ENCODE results near the gene CBX7.
"Not testable (repeated sequence)": the region's sequence is repeated elsewhere in the genome, so short reads cannot be mapped to it uniquely, and the experiment has no call there.

CBX7 gene

DNA sequence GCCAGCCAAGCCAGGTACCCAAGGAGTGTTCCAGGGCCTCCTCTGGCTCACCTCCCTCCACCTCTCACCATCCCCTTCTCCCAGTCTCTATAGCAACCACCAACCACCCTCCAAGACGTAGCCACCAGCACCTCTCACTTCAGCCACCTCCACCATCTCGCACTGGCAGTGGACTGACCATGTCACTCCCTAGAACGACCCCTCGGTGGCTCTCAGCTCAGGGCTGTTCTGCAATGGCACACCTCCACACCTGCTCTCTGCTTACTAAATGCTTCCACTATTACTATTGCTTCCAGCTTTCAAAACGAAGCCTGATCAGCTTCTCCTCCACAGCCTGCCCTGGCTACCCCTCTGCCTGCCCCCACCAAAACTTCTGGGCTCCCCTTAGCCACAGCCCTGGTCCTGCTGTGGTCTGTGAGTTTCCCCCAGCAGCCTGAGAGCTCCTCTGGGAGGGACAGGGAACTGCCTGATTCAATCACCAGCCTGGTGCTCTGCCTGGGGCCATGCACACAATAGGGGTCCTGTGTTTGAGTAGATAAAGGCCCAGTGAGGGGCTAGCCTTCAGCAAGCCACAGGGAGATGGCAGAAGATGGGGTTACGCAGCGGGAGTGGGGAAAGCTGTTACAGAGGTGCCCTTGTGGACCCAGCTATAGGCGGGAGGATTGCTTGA lies 17.5 kb upstream of the CBX7 start:
- Histone ChIP-seq H3K4me3 (replicated peaks; ENCODE audit: insufficient read depth, low read length) (no peak overlapping the region), H3K27me3 (ENCODE audit: insufficient read depth, poor library complexity, severe bottlenecking) (peaks cover 6% of the 10 kb centered on the region), H3K27ac (replicated peaks) (no peak overlapping the region)
- DNase-seq (ENCODE audit: low read depth in 1 of 2, low spot score in 1 of 2) = no peak
- TF ChIP-seq CTCF (IDR thresholded peaks at IDR 0.05; ENCODE audit: insufficient read depth, low read length) = no peak
- TF ChIP-seq SPI1 (IDR thresholded peaks at IDR 0.05; ENCODE audit: borderline replicate concordance, low read depth) = no peak
- TF ChIP-seq POLR2AphosphoS5 (IDR thresholded peaks at IDR 0.05; ENCODE audit: low read depth) = no peak
- TF ChIP-seq, protein P1, sequence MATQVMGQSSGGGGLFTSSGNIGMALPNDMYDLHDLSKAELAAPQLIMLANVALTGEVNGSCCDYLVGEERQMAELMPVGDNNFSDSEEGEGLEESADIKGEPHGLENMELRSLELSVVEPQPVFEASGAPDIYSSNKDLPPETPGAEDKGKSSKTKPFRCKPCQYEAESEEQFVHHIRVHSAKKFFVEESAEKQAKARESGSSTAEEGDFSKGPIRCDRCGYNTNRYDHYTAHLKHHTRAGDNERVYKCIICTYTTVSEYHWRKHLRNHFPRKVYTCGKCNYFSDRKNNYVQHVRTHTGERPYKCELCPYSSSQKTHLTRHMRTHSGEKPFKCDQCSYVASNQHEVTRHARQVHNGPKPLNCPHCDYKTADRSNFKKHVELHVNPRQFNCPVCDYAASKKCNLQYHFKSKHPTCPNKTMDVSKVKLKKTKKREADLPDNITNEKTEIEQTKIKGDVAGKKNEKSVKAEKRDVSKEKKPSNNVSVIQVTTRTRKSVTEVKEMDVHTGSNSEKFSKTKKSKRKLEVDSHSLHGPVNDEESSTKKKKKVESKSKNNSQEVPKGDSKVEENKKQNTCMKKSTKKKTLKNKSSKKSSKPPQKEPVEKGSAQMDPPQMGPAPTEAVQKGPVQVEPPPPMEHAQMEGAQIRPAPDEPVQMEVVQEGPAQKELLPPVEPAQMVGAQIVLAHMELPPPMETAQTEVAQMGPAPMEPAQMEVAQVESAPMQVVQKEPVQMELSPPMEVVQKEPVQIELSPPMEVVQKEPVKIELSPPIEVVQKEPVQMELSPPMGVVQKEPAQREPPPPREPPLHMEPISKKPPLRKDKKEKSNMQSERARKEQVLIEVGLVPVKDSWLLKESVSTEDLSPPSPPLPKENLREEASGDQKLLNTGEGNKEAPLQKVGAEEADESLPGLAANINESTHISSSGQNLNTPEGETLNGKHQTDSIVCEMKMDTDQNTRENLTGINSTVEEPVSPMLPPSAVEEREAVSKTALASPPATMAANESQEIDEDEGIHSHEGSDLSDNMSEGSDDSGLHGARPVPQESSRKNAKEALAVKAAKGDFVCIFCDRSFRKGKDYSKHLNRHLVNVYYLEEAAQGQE (IDR thresholded peaks at IDR 0.05; ENCODE audit: insufficient replicate concordance, low read depth) = no peak
- TF ChIP-seq GABPA (IDR thresholded peaks at IDR 0.05; ENCODE audit: low read depth) = no peak

DNA sequence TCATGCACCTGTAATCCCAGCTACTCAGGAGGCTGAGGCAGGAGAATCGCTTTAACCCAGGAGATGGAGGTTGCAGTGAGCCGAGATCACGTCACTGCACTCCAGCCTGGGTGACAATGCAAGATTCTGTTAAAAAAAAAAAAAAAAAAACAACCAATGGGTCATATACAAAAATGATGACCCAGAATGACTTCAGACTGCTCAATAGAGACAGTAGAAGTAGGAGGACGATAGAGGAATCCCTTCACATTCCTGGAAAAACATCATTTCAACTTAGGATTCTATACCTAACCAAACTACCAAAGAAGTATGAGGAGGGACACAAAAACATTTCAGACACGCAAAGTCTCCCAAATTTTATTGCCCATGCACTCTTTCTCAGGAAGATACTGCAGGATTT lies 14.1 kb upstream of the CBX7 start:
- DNase-seq (ENCODE audit: low read depth in 1 of 2, low spot score in 1 of 2) = no peak
- H3K27ac ChIP-seq (replicated peaks) = no peak overlapping the region
- H3K27me3 ChIP-seq (ENCODE audit: insufficient read depth, poor library complexity, severe bottlenecking) = peaks cover under 1% of the 10 kb centered on the region
- TF ChIP-seq SPI1 (IDR thresholded peaks at IDR 0.05; ENCODE audit: borderline replicate concordance, low read depth) = no peak
- no peak for TF ChIP-seq POLR2AphosphoS5 (IDR thresholded peaks at IDR 0.05; ENCODE audit: low read depth)
- TF ChIP-seq CTCF (IDR thresholded peaks at IDR 0.05; ENCODE audit: insufficient read depth, low read length) = no peak
- TF ChIP-seq GABPA (IDR thresholded peaks at IDR 0.05; ENCODE audit: low read depth) = no peak
- TF ChIP-seq, protein P1 (IDR thresholded peaks at IDR 0.05; ENCODE audit: insufficient replicate concordance, low read depth) = no peak
- no peak overlapping the region for H3K4me3 ChIP-seq (replicated peaks; ENCODE audit: insufficient read depth, low read length)

GRCh38 chr22:39156093-39156492 lies 3.6 kb upstream of the CBX7 start:
- H3K27ac ChIP-seq (replicated peaks); H3K4me3 ChIP-seq (replicated peaks; ENCODE audit: insufficient read depth, low read length); DNase-seq (ENCODE audit: low read depth in 1 of 2, low spot score in 1 of 2): not testable (repeated sequence)
- H3K27me3 ChIP-seq (ENCODE audit: insufficient read depth, poor library complexity, severe bottlenecking) = peaks cover 34% of the 10 kb centered on the region

GRCh38 chr22:39155421-39155820 lies 2.9 kb upstream of the CBX7 start:
- DNase-seq (ENCODE audit: low read depth in 1 of 2, low spot score in 1 of 2) = no peak
- no peak overlapping the region for H3K27ac ChIP-seq (replicated peaks)
- H3K27me3 ChIP-seq (ENCODE audit: insufficient read depth, poor library complexity, severe bottlenecking) = peaks cover 34% of the 10 kb centered on the region
- TF ChIP-seq, protein P1 (IDR thresholded peaks at IDR 0.05; ENCODE audit: insufficient replicate concordance, low read depth) = no peak
- no peak overlapping the region for H3K4me3 ChIP-seq (replicated peaks; ENCODE audit: insufficient read depth, low read length)

Data from HL-60 (cell line).